DMS79 treated with DMSO at 0.1 percent for 48 hours (cell line): ENCODE results near the gene KCNMA1.
"Not testable (repeated sequence)": the region's sequence is repeated elsewhere in the genome, so short reads cannot be mapped to it uniquely, and the experiment has no call there.

ENCODE experiments used
- DNase-seq: peaks from one replicate; lab custom pipeline; 2025; lab: John Stamatoyannopoulos, UW

The KCNMA1 gene

GRCh38 chr10:77604941-77605351 lies 32.7 kb downstream of the KCNMA1 start:
- DNase-seq = no peak

GRCh38 chr10:77604063-77604462 lies 33.5 kb downstream of the KCNMA1 start:
- no peak for DNase-seq

GRCh38 chr10:77603534-77603927 lies 34.1 kb downstream of the KCNMA1 start:
- no peak for DNase-seq

GRCh38 chr10:77602913-77603533 lies 34.6 kb downstream of the KCNMA1 start:
- no peak for DNase-seq

GRCh38 chr10:77602231-77602912 lies 35.2 kb downstream of the KCNMA1 start:
- DNase-seq = no peak

- DNase-seq = no peak
Measured at GRCh38 chr10:77601488-77601887, 36.1 kb downstream of the KCNMA1 start.

- DNase-seq = no peak
Measured at GRCh38 chr10:77600640-77601039, 37.0 kb downstream of the KCNMA1 start.

GRCh38 chr10:77599651-77600050 lies 38.0 kb downstream of the KCNMA1 start:
- no peak for DNase-seq

- no peak for DNase-seq
Measured at GRCh38 chr10:77598606-77599005, 39.0 kb downstream of the KCNMA1 start.

GRCh38 chr10:77597560-77597959 lies 40.0 kb downstream of the KCNMA1 start:
- DNase-seq = no peak

- DNase-seq = no peak
Measured at GRCh38 chr10:77594471-77594783, 43.2 kb downstream of the KCNMA1 start.

GRCh38 chr10:77593771-77594470 lies 43.7 kb downstream of the KCNMA1 start:
- DNase-seq = no peak

GRCh38 chr10:77592946-77593636 lies 44.5 kb downstream of the KCNMA1 start:
- no peak for DNase-seq

- DNase-seq = no peak
Measured at GRCh38 chr10:77592510-77592909, 45.1 kb downstream of the KCNMA1 start.

- DNase-seq = no peak
Measured at GRCh38 chr10:77591238-77591880, 46.2 kb downstream of the KCNMA1 start.

GRCh38 chr10:77590344-77591237 lies 47.0 kb downstream of the KCNMA1 start:
- no peak for DNase-seq

- not testable (repeated sequence) for DNase-seq
Measured at GRCh38 chr10:77589703-77590102, 47.9 kb downstream of the KCNMA1 start.

GRCh38 chr10:77588886-77589285 lies 48.7 kb downstream of the KCNMA1 start:
- no peak for DNase-seq

- no peak for DNase-seq
Measured at GRCh38 chr10:77587416-77587790, 50.2 kb downstream of the KCNMA1 start.

GRCh38 chr10:77586719-77587415 lies 50.7 kb downstream of the KCNMA1 start:
- DNase-seq = no peak

- DNase-seq = no peak
Measured at GRCh38 chr10:77584938-77585337, 52.7 kb downstream of the KCNMA1 start.
